AG04449 (cell line): ENCODE data around the gene PCDHGA3.

ENCODE experiments used
- CTCF ChIA-PET: fragments of 350-600 bp; formaldehyde crosslinking; extraction: SDS; loops from one replicate; lab custom pipeline; 2021; ENCODE audit warnings: antibody characterized with exemption; lab: Yijun Ruan, JAX
- POLR2A ChIA-PET: fragments of 400-600, 350-600 bp; formaldehyde crosslinking; extraction: SDS; loops from one replicate; lab custom pipeline; 2020; ENCODE audit warnings: antibody characterized with exemption, inconsistent platforms; lab: Yijun Ruan, JAX
- DNase-seq: peaks from one replicate; pipeline ENCODE4 v3.0.0-alpha.2; 2010; ENCODE audit warnings: low read depth, low spot score
- H3K4me3 ChIP-seq: 2 replicates; pipeline ENCODE4 v1.5.1; 2011; ENCODE audit warnings: low read depth, mild to moderate bottlenecking, control low read depth, low read length
- CTCF ChIP-seq: IDR thresholded peaks from one replicate; pipeline ENCODE4 v1.5.1; 2011; ENCODE audit warnings: mild to moderate bottlenecking, moderate library complexity, low read length, control low read depth, inconsistent platforms; ENCODE audit not compliant: insufficient read depth; ENCODE audit errors: missing control alignments

The PCDHGA3 gene

GRCh38 chr5:141363952-141364660 is 20.5 kb downstream of the PCDHGA3 start, which contains the start of gene PCDHGA5:
Gene PCDHGA5 (plus strand): TSS chr5:141364162. CDS start chr5:141364331, 169 bp downstream.
- H3K4me3 ChIP-seq = peak within 1 kb of the TSS; percentile 44
- no peak for DNase-seq
- ChIA-PET CTCF (interaction anchor here (0.6 to 3.5 kb wide), 20 partner anchors 9 to 228 kb away, joined by 3 to 27 read pairs (median 4); partner anchors contain the start of genes PCDHGA1, PCDHGA10, PCDHGA12 and PCDHGA3), POLR2A (interaction anchor here (0.6 kb wide), 1 partner anchor 157 kb away, joined by 3 read pairs; no protein-coding TSS in a partner anchor)
- TF ChIP-seq CTCF = no peak

DNA sequence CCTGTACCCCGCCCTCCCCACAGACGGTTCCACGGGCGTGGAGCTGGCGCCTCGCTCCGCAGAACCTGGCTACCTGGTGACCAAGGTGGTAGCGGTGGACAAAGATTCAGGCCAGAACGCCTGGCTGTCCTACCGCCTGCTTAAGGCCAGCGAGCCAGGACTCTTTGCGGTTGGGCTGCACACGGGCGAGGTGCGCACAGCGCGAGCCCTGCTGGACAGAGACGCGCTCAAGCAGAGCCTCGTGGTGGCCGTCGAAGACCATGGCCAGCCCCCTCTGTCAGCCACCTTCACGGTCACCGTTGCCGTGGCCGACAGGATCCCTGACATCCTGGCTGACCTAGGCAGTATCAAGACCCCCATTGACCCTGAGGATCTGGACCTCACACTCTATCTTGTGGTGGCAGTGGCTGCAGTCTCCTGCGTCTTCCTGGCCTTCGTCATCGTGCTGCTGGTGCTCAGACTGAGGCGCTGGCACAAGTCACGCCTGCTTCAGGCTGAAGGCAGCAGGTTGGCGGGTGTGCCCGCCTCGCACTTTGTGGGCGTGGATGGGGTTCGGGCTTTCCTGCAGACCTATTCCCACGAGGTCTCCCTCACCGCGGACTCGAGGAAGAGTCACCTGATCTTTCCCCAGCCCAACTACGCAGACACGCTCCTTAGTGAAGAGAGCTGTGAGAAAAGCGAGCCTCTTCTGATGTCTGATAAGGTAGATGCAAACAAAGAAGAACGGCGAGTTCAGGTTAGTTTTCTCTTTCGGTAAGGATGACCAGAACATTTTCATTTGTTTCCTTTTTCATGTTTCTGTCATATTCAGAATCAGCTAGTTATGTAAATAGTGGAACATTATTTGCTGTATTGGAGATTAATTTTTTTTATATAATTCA is 22.6 kb downstream of the PCDHGA3 start:
- CTCF ChIA-PET = interaction anchor here (2.0 to 2.3 kb wide), 2 partner anchors 197 to 201 kb away, joined by 7 to 8 read pairs; no protein-coding TSS in a partner anchor
- POLR2A ChIA-PET = no interaction called here
- DNase-seq = no peak
- H3K4me3 ChIP-seq = no peak overlapping the region
- no peak for TF ChIP-seq CTCF

GRCh38 chr5:141369994-141370848 is 26.6 kb downstream of the PCDHGA3 start, which contains the start of gene PCDHGB3:
Gene PCDHGB3 (plus strand): TSS chr5:141370242. CDS start chr5:141370395, 153 bp downstream.
- POLR2A ChIA-PET = interaction anchor here (0.6 to 2.2 kb wide), 2 partner anchors 188 to 194 kb away, joined by 3 to 9 read pairs; no protein-coding TSS in a partner anchor
- peak; percentile 40 for TF ChIP-seq CTCF
- peak within 1 kb of the TSS; percentile 45 for H3K4me3 ChIP-seq
- no peak for DNase-seq
- CTCF ChIA-PET = interaction anchor here (0.5 to 3.8 kb wide), 45 partner anchors 9 to 198 kb away, joined by 3 to 99 read pairs (median 4); partner anchors contain the start of genes PCDHGA1, PCDHGA10, PCDHGA11 and PCDHGA12

DNA sequence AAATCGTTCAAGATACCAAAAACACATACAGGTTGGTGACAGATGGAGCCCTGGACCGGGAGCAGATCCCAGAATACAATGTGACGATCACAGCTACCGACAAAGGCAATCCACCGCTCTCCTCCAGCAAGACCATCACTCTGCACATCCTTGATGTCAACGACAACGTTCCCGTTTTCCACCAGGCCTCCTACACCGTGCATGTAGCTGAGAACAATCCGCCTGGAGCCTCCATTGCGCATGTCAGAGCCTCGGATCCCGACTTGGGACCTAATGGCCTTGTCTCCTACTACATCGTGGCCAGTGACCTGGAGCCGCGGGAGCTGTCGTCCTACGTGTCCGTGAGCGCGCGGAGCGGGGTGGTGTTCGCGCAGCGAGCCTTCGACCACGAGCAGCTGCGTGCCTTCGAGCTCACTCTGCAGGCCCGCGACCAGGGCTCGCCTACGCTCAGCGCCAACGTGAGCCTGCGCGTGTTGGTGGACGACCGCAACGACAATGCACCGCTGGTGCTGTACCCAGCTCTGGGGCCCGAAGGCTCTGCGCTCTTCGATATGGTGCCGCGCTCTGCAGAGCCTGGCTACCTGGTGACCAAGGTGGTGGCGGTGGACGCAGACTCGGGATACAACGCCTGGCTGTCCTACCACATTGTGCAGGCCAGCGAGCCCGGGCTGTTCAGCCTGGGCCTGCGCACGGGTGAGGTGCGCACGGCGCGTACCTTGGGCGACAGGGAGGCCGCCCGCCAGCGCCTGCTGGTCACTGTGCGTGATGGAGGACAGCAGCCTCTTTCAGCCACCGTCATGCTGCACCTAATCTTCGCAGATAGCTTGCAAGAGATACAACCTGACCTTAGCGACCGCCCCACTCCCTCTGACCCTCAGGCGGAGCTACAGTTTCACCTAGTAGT is 28.2 kb downstream of the PCDHGA3 start:
- ChIA-PET CTCF (interaction anchor here (0.8 to 3.8 kb wide), 12 partner anchors 13 to 195 kb away, joined by 3 to 99 read pairs (median 8); partner anchors contain the start of genes PCDHGA10, PCDHGA3, PCDHGA4 and PCDHGB2), POLR2A (interaction anchor here (2.2 kb wide), 1 partner anchor 192 kb away, joined by 9 read pairs; no protein-coding TSS in a partner anchor)
- TF ChIP-seq CTCF = no peak
- no peak for DNase-seq
- no peak overlapping the region for H3K4me3 ChIP-seq

- ChIA-PET CTCF (interaction anchor here (0.6 to 4.9 kb wide), 20 partner anchors 9 to 218 kb away, joined by 3 to 51 read pairs (median 6); partner anchors contain the start of genes PCDHGA4, PCDHGA5, PCDHGA7 and PCDHGA8), POLR2A (no interaction called here)
- DNase-seq = no peak
- H3K4me3 ChIP-seq = peak within 1 kb of the TSS; percentile 44
- TF ChIP-seq CTCF = no peak
Measured at GRCh38 chr5:141373673-141374317, 30.2 kb downstream of the PCDHGA3 start, which contains the start of gene PCDHGA6. Gene PCDHGA6 (plus strand): TSS chr5:141373891. CDS start chr5:141374084, 193 bp downstream.
